Activated naive CD8-positive, alpha-beta T cell treated with anti-CD3 and anti-CD28 coated beads, Interleukin-2, amount 50 U/mL, for 16 hours (primary cell): ENCODE measurements around the gene RAET1L.
"Not testable (repeated sequence)": the region's sequence is repeated elsewhere in the genome, so short reads cannot be mapped to it uniquely, and the experiment has no call there.

Source experiments
- DNase-seq: peaks from one replicate; pipeline ENCODE4 v3.0.0-alpha.2; 2020; ENCODE audit warnings: low read depth, low spot score

The RAET1L gene

DNA sequence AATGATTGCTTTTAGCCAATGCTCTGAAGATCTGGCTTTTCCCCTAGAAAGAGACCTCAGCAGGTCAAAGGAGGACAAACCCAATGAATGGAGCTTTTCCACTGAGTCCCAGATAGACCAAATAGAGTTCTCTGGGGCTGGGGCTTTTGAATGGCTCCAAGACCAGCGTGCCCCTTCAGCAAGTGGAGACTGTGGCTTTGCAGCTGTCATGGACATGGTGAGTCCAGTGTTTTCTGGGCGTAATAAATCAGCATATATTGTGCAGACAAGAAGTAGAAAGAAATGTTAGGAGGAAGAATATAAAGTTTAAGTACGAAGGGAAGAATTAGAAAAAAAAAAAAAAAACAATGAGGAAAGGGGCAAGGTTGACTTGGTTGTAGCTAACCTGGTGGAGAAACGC, 33.5 kb downstream of the RAET1L start:
- no peak for DNase-seq

GRCh38 chr6:149991472-149991795, 33.9 kb downstream of the RAET1L start:
- DNase-seq, result not testable (repeated sequence)

DNA sequence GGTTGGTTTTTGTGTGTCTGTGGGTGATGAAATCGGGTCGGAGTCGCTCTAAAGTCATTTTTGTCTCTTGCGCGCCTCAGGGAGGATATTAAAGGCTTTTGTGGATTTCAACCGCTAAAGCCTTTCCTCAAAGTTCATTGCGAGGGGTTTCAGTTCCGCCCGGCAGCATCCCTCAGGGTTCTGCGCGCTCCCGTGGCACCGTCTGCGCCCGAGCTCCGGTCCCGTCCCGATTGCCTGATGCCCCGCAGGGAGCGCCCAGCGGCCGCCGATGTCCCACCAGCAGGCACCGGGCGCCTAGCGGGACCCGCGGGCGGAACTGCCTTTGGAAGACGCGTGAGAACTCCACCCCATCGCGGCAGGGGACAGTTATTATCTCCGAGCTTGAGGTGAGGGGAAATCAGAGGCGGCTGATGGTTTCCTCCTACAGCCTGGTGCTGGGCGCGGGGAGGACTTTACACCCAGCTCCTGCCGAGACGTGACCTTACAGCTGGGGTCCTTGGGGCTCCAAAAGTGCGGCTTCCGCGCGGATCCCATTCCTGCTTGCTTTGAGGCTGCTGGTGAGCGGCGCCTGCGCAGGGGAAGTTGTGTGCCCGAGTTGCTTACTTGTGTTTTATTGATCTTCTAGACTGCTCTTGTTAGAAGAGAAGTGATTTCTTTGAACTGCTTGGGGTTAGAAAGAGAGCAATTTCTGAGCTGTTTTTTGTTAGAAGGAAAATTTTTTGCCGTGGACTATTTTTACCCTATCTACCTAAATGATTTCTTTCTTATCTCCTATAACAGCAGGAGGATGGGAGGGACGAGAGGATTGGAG, 34.5 kb downstream of the RAET1L start:
- DNase-seq, result no peak

GRCh38 chr6:149990212-149990660, 35.1 kb downstream of the RAET1L start:
- DNase-seq, result no peak

- no peak for DNase-seq
Observed at GRCh38 chr6:149988550-149989346, 36.6 kb downstream of the RAET1L start.

DNA sequence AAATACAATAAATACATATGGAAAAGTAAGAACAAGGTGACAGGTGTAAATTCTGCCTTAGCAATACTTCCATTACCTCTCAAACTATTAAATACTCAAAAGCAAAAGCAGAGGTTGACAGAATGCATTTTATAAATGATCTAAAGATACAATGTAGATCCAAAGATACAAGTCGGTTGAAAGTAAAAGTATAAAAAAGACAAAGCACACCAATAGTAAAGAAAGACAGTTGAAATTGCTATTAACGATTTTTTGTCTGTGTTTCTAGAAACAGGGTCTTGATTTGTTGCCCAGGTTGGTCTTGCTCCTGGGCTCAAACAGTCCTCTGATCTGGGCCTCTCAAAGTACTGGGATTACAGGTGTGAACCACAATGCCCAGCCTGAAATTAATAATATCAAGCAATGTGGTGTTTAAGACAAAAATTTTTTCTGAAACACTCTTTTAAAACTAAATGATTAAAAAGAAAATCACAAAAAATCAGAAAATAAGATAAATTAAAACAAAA, 37.7 kb downstream of the RAET1L start:
- no peak for DNase-seq

DNA sequence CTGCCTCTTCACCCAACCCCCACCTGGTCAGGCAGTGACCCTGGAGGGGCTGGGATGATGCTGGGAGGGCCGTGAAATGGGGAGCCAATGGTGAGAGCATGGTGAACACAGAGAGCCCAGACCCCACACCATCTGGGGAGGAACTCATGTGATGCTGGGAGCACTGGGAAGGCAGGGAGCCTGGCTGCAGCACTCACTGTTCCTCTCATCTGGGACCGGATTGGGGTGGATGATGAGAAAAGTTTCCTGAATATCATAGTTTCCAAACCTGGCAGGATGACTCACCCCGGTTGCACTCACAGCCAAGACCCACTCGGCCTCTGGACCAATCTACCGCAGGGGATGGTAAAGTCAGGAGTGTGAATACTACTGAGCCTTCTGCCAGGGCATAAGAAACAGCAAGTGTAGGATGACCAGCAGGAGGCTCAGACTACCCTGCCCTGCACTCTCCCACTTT, 39.8 kb downstream of the RAET1L start:
- DNase-seq, result no peak

DNA sequence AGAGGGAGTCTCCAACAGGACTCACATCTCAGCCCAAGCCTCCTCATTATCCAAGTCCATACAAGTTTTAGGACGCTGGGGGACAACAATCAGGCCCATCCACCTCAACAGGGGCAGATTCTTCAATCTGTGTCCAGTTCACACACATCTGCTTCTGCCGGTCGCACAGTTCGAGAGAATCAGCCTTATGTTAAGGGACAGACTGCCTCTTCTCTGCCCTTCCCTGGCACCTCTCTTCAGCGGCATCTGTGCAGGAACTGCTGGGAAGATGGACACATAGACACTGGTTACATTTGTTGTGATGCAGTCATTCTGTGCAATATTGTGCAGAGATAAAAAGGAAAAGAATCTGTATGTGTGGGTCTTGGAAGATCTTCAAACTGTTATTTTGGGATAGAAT, 40.6 kb downstream of the RAET1L start:
- DNase-seq, result no peak

GRCh38 chr6:149983145-149983544, 42.2 kb downstream of the RAET1L start:
- no peak for DNase-seq

GRCh38 chr6:149979293-149979692, 46.0 kb downstream of the RAET1L start:
- DNase-seq, result no peak

DNA sequence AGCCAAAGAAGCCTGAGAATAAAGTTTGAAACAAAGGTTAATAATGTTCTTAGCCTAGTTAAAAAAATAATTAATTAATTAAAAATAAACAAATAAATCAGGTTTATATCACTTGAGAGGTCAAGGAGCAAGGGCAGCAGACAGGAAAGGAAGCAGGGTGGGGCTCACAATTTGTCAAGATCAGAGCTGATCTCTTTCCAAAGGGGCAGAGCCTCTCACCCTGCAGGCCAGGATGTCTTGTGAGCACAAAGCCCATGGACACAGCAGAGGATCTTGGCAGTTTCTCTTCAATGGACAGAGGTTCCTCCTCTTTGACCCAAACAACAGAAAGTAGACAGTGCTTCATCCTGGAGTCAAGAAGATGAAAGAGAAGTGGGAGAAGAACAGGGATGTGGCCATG, 46.7 kb downstream of the RAET1L start:
- DNase-seq, result no peak

DNA sequence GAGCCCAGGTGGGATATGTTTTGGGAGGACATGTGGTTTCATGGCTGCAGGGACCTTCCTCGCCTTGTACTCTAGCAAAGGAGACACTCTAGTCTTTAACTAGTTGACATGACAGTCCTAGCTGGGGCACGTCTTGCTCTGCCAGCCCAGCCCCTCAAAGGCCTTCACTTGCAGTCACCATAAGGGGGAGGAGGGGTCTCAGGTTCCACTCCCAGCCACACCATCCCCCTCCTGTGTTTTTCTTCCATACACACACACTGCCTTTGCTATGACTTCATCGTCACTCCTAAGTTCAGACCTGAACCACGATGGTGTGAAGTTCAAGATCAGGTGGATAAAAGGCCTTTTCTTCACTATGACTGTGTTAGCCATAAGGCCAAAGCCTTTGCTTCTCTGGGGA, 48.1 kb downstream of the RAET1L start:
- DNase-seq, result no peak

- no peak for DNase-seq
Observed at GRCh38 chr6:149975400-149975799, 49.9 kb downstream of the RAET1L start.

GRCh38 chr6:149974825-149975224, 50.5 kb downstream of the RAET1L start:
- DNase-seq, result no peak

- not testable (repeated sequence) for DNase-seq
Observed at GRCh38 chr6:149974394-149974793, 50.9 kb downstream of the RAET1L start.

DNA sequence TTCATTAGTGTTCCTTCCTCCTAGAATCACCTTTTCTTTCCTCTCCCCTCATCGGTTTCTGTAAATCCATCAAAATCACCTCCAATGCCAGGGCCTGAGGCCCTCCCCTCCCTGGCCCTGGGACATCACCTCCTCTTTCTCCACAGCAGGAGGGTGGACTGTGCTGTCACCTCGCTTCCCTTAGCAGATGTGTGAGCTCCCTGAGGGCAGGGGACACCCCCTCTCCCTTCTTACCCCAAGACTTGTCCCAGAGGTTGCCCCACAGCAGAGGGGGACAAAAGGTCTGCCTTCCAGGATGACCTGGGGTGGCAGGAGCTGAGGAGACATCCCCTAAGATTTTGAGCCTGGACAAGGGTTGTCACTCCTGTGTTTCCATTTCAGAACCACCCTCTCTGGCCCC, 55.7 kb downstream of the RAET1L start:
- no peak for DNase-seq

GRCh38 chr6:149968909-149969308, 56.4 kb downstream of the RAET1L start:
- not testable (repeated sequence) for DNase-seq
